Ovary (tissue), 3 donors: ENCODE measurements around the gene SMIM14.

Experiments used
- EP300 ChIP-seq: sonication (generic); formaldehyde crosslinking; IDR thresholded peaks from one replicate; pipeline ENCODE4 v1.6.1; 2017; ENCODE audit warnings: antibody characterized with exemption
- TF ChIP-seq, protein P1 (sequence below), 3 donors: fragments of 450-650 bp in 2 of 3; fragments of 200-600 bp in 1 of 3; IDR thresholded peaks; one replicate each; pipeline versions ENCODE4 v1.5.1 to v1.8.0; 2016 to 2022; ENCODE audit warnings: antibody characterized with exemption in 3 of 3, mild to moderate bottlenecking in 1 of 3
- donor health status: DM: no; HTN: no; CAD: no.

DNA sequence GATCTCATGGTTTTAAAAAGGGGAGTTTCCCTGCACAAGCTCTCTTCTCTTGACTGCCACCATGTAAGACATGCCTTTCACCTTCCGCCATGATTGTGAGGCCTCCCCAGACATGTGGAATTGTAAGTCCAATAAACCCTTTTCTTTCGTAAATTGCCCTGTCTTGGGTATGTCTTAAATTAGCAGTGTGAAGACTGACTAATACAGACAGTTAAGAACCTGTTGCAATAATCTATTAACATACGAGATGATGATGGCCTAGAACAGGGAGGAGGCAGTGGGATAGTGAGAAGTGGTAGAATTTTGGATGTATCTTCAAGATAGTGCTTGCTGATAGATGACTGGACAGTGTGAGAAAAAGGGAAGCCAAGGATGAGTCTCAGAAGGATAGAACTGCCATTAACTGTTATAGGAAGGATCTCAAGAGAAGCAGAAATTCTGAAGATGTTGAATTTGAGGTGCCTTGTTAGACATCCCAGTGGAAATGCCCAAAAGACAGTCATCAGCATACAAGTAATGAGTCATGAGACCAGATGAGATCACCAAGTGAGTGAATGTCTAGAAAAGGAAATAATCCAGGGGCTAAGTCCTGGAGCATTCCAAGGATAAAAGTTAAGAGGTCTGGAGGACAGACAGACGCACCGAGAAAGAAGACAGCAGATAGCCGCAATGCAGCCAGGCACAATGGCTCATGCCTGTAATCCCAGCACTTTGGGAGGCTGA, 72.6 kb downstream of the SMIM14 start:
- TF ChIP-seq, protein P1, sequence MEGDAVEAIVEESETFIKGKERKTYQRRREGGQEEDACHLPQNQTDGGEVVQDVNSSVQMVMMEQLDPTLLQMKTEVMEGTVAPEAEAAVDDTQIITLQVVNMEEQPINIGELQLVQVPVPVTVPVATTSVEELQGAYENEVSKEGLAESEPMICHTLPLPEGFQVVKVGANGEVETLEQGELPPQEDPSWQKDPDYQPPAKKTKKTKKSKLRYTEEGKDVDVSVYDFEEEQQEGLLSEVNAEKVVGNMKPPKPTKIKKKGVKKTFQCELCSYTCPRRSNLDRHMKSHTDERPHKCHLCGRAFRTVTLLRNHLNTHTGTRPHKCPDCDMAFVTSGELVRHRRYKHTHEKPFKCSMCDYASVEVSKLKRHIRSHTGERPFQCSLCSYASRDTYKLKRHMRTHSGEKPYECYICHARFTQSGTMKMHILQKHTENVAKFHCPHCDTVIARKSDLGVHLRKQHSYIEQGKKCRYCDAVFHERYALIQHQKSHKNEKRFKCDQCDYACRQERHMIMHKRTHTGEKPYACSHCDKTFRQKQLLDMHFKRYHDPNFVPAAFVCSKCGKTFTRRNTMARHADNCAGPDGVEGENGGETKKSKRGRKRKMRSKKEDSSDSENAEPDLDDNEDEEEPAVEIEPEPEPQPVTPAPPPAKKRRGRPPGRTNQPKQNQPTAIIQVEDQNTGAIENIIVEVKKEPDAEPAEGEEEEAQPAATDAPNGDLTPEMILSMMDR (IDR thresholded peaks at IDR 0.05): no peak
- TF ChIP-seq EP300: no peak
